NB4 (cell line): ENCODE data around the gene MAML2.

Experiments used
- MYC ChIP-seq: IDR thresholded peaks from 2 replicates; pipeline ENCODE4 v1.6.1; 2011; ENCODE audit warnings: low read depth, low read length
- POLR2A ChIP-seq: IDR thresholded peaks from 2 replicates; pipeline ENCODE4 v1.6.1; 2011; ENCODE audit warnings: mild to moderate bottlenecking; ENCODE audit not compliant: insufficient read length; ENCODE audit errors: extremely low read depth
- TF ChIP-seq, protein P1 (sequence below): IDR thresholded peaks from one replicate; pipeline ENCODE4 v1.5.1; 2012; ENCODE audit warnings: low read depth, low read length

DNA sequence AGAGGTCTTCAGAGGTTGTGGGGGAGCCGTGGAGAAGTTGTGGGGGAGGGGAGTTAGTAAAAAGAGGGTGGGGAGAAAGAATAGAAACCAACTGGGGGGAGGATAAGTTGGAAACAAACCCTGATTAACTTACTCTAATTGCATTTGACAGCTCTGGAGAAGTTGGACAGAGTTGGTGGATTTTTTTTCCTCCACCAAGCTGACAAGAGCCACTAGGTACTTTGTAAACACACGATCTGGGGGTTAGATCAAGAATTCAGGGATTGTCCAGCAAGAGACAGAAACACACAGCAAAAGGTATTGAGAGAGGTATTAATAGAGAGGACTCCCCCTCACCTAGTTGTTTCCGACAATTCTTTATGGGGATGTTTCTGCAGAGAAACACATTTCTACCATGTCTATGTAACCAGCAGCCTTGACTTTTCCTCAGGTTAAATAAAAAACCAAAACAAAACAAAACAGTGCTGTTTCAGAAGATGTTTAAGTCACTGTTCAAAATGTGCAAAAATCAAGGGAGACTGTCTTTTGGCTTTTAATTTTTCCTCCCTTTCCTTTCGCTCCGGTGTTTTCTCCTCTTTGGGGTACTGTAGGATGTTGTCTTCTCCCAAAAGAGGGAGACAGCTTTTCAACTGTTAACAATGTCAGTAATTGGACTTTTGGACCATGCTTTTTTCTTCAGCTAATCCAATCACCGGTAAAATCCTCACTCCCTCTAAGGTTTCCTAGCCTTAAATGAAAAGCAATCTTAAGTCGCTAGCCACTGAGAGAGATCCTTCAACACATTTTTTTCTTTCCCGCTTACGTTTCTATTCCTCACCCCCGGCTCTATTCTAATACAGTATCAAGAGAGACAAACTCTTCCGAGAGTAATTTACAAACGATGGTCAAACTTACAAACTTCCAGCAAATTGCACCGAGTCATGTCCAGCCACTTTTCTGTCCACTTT lies 708 bp downstream of the MAML2 start:
- TF ChIP-seq POLR2A, result no peak
- TF ChIP-seq MYC, result no peak
- TF ChIP-seq, protein P1, sequence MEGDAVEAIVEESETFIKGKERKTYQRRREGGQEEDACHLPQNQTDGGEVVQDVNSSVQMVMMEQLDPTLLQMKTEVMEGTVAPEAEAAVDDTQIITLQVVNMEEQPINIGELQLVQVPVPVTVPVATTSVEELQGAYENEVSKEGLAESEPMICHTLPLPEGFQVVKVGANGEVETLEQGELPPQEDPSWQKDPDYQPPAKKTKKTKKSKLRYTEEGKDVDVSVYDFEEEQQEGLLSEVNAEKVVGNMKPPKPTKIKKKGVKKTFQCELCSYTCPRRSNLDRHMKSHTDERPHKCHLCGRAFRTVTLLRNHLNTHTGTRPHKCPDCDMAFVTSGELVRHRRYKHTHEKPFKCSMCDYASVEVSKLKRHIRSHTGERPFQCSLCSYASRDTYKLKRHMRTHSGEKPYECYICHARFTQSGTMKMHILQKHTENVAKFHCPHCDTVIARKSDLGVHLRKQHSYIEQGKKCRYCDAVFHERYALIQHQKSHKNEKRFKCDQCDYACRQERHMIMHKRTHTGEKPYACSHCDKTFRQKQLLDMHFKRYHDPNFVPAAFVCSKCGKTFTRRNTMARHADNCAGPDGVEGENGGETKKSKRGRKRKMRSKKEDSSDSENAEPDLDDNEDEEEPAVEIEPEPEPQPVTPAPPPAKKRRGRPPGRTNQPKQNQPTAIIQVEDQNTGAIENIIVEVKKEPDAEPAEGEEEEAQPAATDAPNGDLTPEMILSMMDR, result no peak
